Stimulated activated memory B cell treated with anti-CD40 and anti-IgM and Interleukin-4, amounts not matched to agents 10 μg/mL and 1 μg/mL and 100 μg/mL, for 72 hours (primary cell): ENCODE data around the gene SLC6A19.

Experiments
- ATAC-seq: fragments of 150-1000 bp; cut with Tn5 transposase; 2 replicates; pipeline ENCODE4 v1.10.0; 2021
- H3K27ac Mint-ChIP-seq: one replicate; pipeline ENCODE4 v1.8.0; 2022; ENCODE audit warnings: mild to moderate bottlenecking, mixed read lengths
- H3K27me3 Mint-ChIP-seq: one replicate; pipeline ENCODE4 v1.8.0; 2022; ENCODE audit warnings: mixed read lengths
- H3K36me3 Mint-ChIP-seq: one replicate; pipeline ENCODE4 v1.8.0; 2022; ENCODE audit warnings: mixed read lengths
- H3K4me1 Mint-ChIP-seq: one replicate; pipeline ENCODE4 v1.8.0; 2022; ENCODE audit warnings: mixed read lengths
- H3K4me3 Mint-ChIP-seq: one replicate; pipeline ENCODE4 v1.8.0; 2022; ENCODE audit warnings: mild to moderate bottlenecking, moderate library complexity, mixed read lengths
- H3K9me3 Mint-ChIP-seq: one replicate; pipeline ENCODE4 v1.8.0; 2022; ENCODE audit warnings: mixed read lengths

SLC6A19 gene

DNA sequence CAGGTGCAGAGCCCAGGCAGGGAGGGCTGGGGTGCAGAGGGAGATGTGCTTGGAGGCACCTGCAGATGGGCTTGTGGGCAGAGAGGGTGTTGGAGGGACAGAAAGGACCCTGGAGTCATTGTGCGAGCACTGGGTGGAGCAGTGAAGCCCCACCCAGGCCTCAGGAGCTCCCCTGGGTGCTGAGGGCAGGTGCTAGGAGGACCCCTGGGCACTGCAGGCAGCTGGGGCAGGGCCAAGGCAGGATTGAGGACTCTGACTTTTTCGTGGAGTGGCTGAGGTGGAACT, 13.5 kb downstream of the SLC6A19 start:
- H3K27me3 Mint-ChIP-seq, result peaks cover 48% of the 10 kb centered on the region
- no peak overlapping the region for H3K4me3 Mint-ChIP-seq
- H3K4me1 Mint-ChIP-seq, result no peaks in the 10 kb centered on the region
- peaks cover 9% of the 10 kb centered on the region for H3K9me3 Mint-ChIP-seq
- H3K27ac Mint-ChIP-seq, result no peak overlapping the region
- no peak for ATAC-seq
- no peaks in the 10 kb centered on the region for H3K36me3 Mint-ChIP-seq

- Mint-ChIP-seq H3K4me3 (no peak overlapping the region), H3K9me3 (peaks cover 9% of the 10 kb centered on the region), H3K27ac (no peak overlapping the region), H3K36me3 (no peaks in the 10 kb centered on the region), H3K4me1 (no peaks in the 10 kb centered on the region), H3K27me3 (peaks cover 48% of the 10 kb centered on the region)
- ATAC-seq, result no peak
Measured at GRCh38 chr5:1215320-1216096, 14.1 kb downstream of the SLC6A19 start.

GRCh38 chr5:1216211-1216917, 15.0 kb downstream of the SLC6A19 start:
- H3K4me3 Mint-ChIP-seq, result no peak overlapping the region
- H3K9me3 Mint-ChIP-seq, result peaks cover 7% of the 10 kb centered on the region
- H3K27me3 Mint-ChIP-seq, result peaks cover 50% of the 10 kb centered on the region
- no peak for ATAC-seq
- H3K4me1 Mint-ChIP-seq, result no peaks in the 10 kb centered on the region
- no peak overlapping the region for H3K27ac Mint-ChIP-seq
- no peaks in the 10 kb centered on the region for H3K36me3 Mint-ChIP-seq

DNA sequence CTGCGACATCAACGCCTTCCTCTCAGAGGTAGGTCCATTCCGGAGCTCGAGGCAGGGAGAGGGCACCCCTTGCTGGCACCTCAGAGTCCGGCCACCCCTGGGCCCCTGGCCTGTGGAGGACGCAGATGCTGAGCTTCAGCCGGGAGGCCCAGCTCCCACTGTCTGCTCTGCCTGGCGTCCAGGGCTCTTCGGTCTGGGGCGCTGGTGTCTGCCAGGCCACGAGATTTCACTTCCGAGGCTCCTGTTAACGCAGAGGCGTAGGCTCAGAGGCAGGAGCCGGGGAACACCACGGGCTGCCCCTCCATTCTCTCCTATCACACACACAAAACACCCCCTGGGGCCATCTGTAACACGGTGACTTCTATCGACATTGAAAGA, 15.5 kb downstream of the SLC6A19 start:
- H3K4me3 Mint-ChIP-seq, result no peak overlapping the region
- H3K36me3 Mint-ChIP-seq, result no peaks in the 10 kb centered on the region
- H3K27ac Mint-ChIP-seq, result no peak overlapping the region
- no peaks in the 10 kb centered on the region for H3K4me1 Mint-ChIP-seq
- H3K9me3 Mint-ChIP-seq, result peaks cover 4% of the 10 kb centered on the region
- no peak for ATAC-seq
- H3K27me3 Mint-ChIP-seq, result peaks cover 50% of the 10 kb centered on the region

- Mint-ChIP-seq H3K9me3 (peaks cover 10% of the 10 kb centered on the region), H3K4me1 (no peaks in the 10 kb centered on the region), H3K4me3 (no peak overlapping the region), H3K27me3 (peaks cover 50% of the 10 kb centered on the region), H3K27ac (no peak overlapping the region), H3K36me3 (no peaks in the 10 kb centered on the region)
- no peak for ATAC-seq
Measured at GRCh38 chr5:1217596-1218206, 16.3 kb downstream of the SLC6A19 start.

DNA sequence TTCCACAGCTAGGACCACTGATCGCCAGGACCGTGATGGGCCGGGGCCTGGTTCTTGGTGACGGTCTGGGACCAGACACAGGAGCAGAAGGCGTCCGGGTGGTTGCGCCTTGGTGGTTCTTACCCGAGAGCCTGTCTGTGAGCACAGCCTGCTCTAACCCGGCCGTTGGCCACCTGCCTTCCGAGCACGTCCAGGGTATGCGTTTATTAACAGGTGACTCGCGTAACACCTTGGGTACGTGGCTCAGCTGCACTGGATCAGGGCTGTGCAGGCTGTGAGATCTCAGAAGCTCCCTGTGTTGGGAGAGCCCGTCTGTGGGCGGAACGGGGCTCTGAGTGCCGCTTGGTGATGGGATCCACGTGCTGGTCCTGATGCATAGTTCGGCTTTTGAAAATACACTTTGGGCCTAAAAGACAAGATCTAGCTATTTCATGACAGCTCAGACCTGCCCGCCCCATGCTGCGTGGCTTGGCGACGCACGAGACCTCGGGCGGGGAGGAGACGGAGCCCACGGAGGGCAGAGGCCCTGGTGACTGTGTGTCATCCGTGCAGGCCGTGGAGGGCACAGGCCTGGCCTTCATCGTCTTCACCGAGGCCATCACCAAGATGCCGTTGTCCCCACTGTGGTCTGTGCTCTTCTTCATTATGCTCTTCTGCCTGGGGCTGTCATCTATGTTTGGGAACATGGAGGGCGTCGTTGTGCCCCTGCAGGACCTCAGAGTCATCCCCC, 17.1 kb downstream of the SLC6A19 start:
- Mint-ChIP-seq H3K4me3 (no peak overlapping the region), H3K36me3 (no peaks in the 10 kb centered on the region), H3K4me1 (no peaks in the 10 kb centered on the region), H3K27ac (no peak overlapping the region), H3K9me3 (peaks cover 10% of the 10 kb centered on the region), H3K27me3 (peaks cover 50% of the 10 kb centered on the region)
- no peak for ATAC-seq

GRCh38 chr5:1219098-1219767, 17.8 kb downstream of the SLC6A19 start:
- peaks cover 10% of the 10 kb centered on the region for H3K9me3 Mint-ChIP-seq
- no peaks in the 10 kb centered on the region for H3K4me1 Mint-ChIP-seq
- no peak overlapping the region for H3K4me3 Mint-ChIP-seq
- ATAC-seq, result no peak
- no peaks in the 10 kb centered on the region for H3K36me3 Mint-ChIP-seq
- H3K27ac Mint-ChIP-seq, result no peak overlapping the region
- H3K27me3 Mint-ChIP-seq, result peaks cover 48% of the 10 kb centered on the region

DNA sequence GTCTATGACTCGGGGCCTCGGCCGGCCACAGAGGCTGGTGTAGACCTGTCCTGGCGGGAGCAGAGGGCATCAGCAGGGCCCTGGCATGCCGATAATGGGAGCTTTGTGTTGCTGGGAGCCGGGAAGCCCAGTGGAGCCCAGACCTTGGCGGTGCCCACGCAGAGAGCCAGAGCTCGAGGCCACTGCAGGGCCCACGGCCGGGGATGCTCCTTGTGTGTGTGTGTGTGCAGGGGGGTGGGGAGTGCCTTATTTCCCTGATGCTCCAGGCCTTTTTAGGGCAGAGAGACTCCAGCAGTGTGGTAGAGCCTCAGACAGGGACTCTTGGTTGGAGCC, 18.3 kb downstream of the SLC6A19 start:
- H3K4me1 Mint-ChIP-seq, result no peaks in the 10 kb centered on the region
- no peak overlapping the region for H3K27ac Mint-ChIP-seq
- ATAC-seq, result peak; percentile 26
- H3K36me3 Mint-ChIP-seq, result no peaks in the 10 kb centered on the region
- peaks cover 43% of the 10 kb centered on the region for H3K27me3 Mint-ChIP-seq
- H3K9me3 Mint-ChIP-seq, result peaks cover 10% of the 10 kb centered on the region
- no peak overlapping the region for H3K4me3 Mint-ChIP-seq

DNA sequence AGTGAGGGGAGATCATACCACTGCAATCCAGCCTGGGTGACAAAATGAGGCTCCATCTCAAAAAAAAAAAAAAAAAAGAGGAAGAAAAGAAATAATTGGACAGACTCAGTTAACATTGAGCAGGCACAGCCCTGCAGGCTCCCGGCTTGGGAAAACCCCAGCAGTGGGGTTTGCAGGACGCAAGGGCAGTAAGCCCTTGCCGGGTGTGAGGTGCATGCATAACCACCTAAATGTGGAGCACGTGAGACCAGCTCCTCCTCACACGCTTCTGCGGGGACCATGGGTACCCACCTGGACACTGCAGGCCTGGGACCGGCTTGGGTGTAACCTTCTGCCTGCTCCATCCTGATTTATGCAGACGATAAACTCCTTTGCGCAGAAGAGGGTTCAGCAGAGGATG, 19.0 kb downstream of the SLC6A19 start:
- H3K27me3 Mint-ChIP-seq, result peaks cover 37% of the 10 kb centered on the region
- no peak for ATAC-seq
- no peaks in the 10 kb centered on the region for H3K36me3 Mint-ChIP-seq
- H3K27ac Mint-ChIP-seq, result no peak overlapping the region
- peaks cover 10% of the 10 kb centered on the region for H3K9me3 Mint-ChIP-seq
- no peaks in the 10 kb centered on the region for H3K4me1 Mint-ChIP-seq
- no peak overlapping the region for H3K4me3 Mint-ChIP-seq

GRCh38 chr5:1220831-1221230, 19.4 kb downstream of the SLC6A19 start:
- Mint-ChIP-seq H3K4me1 (no peaks in the 10 kb centered on the region), H3K27ac (no peak overlapping the region), H3K27me3 (peaks cover 35% of the 10 kb centered on the region), H3K36me3 (no peaks in the 10 kb centered on the region), H3K9me3 (peaks cover 8% of the 10 kb centered on the region), H3K4me3 (no peak overlapping the region)
- no peak for ATAC-seq

DNA sequence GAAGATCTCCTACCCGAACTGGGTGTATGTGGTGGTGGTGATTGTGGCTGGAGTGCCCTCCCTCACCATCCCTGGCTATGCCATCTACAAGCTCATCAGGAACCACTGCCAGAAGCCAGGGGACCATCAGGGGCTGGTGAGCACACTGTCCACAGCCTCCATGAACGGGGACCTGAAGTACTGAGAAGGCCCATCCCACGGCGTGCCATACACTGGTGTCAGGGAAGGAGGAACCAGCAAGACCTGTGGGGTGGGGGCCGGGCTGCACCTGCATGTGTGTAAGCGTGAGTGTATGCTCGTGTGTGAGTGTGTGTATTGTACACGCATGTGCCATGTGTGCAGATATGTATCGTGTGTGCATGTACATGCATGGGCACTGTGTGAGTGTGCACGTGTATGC, 20.3 kb downstream of the SLC6A19 start:
- Mint-ChIP-seq H3K4me1 (no peaks in the 10 kb centered on the region), H3K27ac (no peak overlapping the region), H3K4me3 (no peak overlapping the region), H3K9me3 (peaks cover 6% of the 10 kb centered on the region), H3K36me3 (no peaks in the 10 kb centered on the region), H3K27me3 (peaks cover 37% of the 10 kb centered on the region)
- no peak for ATAC-seq

DNA sequence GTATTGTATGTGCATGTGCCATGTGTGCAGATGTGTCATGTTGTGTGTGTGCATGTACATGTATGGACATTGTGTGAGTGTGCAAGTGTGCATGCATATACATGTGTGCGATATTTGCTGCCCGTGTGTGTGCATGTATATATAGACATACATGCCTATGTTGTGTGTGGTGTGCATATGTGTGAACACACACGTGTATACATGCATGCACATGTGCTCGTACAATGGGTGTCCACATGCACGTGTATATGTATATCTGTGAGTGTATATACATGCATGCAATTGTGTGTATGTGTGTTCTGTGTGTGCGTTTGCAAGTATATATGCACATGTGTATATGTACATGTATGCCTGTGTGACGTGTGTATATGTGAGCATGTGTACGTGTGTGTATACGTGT, 20.8 kb downstream of the SLC6A19 start:
- no peak overlapping the region for H3K4me3 Mint-ChIP-seq
- H3K27me3 Mint-ChIP-seq, result peaks cover 40% of the 10 kb centered on the region
- no peak for ATAC-seq
- H3K36me3 Mint-ChIP-seq, result no peaks in the 10 kb centered on the region
- H3K4me1 Mint-ChIP-seq, result no peaks in the 10 kb centered on the region
- no peak overlapping the region for H3K27ac Mint-ChIP-seq
- H3K9me3 Mint-ChIP-seq, result peaks cover 6% of the 10 kb centered on the region

GRCh38 chr5:1222621-1223277, 21.4 kb downstream of the SLC6A19 start:
- Mint-ChIP-seq H3K27me3 (peaks cover 45% of the 10 kb centered on the region), H3K4me3 (no peak overlapping the region), H3K27ac (no peak overlapping the region), H3K4me1 (no peaks in the 10 kb centered on the region), H3K9me3 (peaks cover 6% of the 10 kb centered on the region), H3K36me3 (no peaks in the 10 kb centered on the region)
- no peak for ATAC-seq

DNA sequence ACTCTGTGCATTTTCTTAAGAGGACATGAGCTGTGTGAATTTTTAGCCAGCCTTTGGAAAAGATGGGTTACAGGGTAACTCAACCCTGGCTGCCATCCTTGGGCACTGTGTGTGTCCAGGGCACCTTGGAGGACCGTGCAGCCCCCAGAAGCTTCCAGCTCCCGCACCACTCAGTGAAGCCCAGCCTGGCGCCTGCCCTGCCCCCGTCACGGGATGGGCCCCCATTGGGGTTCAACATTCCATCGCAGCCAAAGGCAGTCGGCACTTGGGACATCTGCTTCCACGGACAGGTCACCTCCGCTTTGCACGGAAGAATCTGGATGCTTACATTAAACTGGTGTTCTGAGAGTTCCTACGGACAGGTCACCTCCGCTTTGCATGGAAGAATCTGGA, 21.9 kb downstream of the SLC6A19 start:
- no peak for ATAC-seq
- Mint-ChIP-seq H3K36me3 (no peaks in the 10 kb centered on the region), H3K4me3 (no peak overlapping the region), H3K9me3 (peaks cover 6% of the 10 kb centered on the region), H3K27me3 (peaks cover 45% of the 10 kb centered on the region), H3K4me1 (no peaks in the 10 kb centered on the region), H3K27ac (no peak overlapping the region)

- Mint-ChIP-seq H3K36me3 (no peaks in the 10 kb centered on the region), H3K4me3 (no peak overlapping the region), H3K4me1 (no peaks in the 10 kb centered on the region), H3K27me3 (peaks cover 45% of the 10 kb centered on the region), H3K27ac (no peak overlapping the region), H3K9me3 (peaks cover 6% of the 10 kb centered on the region)
- no peak for ATAC-seq
Measured at GRCh38 chr5:1224631-1225030, 23.2 kb downstream of the SLC6A19 start.
